A549 (cell line): ENCODE data around the gene GLIS1. TPM values are rescaled to one million over a fixed set of nuclear protein-coding genes. Genes with fewer than 3 reads are reported as not detected.

Source experiments
- ATAC-seq, 2 experiments: fragments of 200-7000 bp in 1 of 2; fragments of >200 bp in 1 of 2; cut with Nextera tagmentation in 1 of 2; cut with Tn5 transposase in 1 of 2; 3 replicates each; pipeline versions ENCODE4 v1.8.0 to v1.9.1; 2018 to 2020; ENCODE audit warnings: mild to moderate bottlenecking in 1 of 2, moderate library complexity in 1 of 2
- CTCF ChIA-PET: fragments of 300-600 bp; sonication (Branson Sonifier 250); formaldehyde crosslinking; extraction: SDS; loops from one replicate; lab custom pipeline; 2021; ENCODE audit warnings: antibody characterized with exemption, inconsistent platforms; lab: Yijun Ruan, JAX
- POLR2A ChIA-PET: fragments of 350-600 bp; formaldehyde crosslinking; extraction: SDS; loops from one replicate; lab custom pipeline; 2021; ENCODE audit warnings: antibody characterized with exemption, inconsistent platforms; lab: Yijun Ruan, JAX
- DNase-seq, 2 experiments: peaks; one replicate each; pipeline versions ENCODE4 v3.0.0 to v3.0.0-alpha.2; 2011 to 2016; ENCODE audit warnings: low read depth in 1 of 2, low spot score in 1 of 2
- FAIRE-seq: peaks from 2 replicates; lab custom pipeline; 2011; peaks lifted over from hg19 to GRCh38; lab: Jason Lieb, UNC
- H3K27ac ChIP-seq, 2 experiments: fragments of >200 bp; sonication (Bioruptor Twin); formaldehyde crosslinking; 3 replicates each; pipeline ENCODE4 v1.5.1; 2016 to 2017
- H3K4me1 ChIP-seq: fragments of >200 bp; sonication (Bioruptor Twin); formaldehyde crosslinking; 3 replicates; pipeline ENCODE4 v1.6.1; 2016
- H3K4me2 ChIP-seq: fragments of >200 bp; sonication (Bioruptor Twin); formaldehyde crosslinking; 3 replicates; pipeline ENCODE4 v1.6.1; 2016
- H3K4me3 ChIP-seq: fragments of >200 bp; sonication (Bioruptor Twin); formaldehyde crosslinking; 3 replicates; pipeline ENCODE4 v1.5.1; 2016
- H3K9me3 ChIP-seq: fragments of >200 bp; sonication (Bioruptor Twin); formaldehyde crosslinking; 3 replicates; pipeline ENCODE4 v1.6.1; 2016
- CEBPB ChIP-seq, 2 experiments: fragments of >200 bp in 1 of 2; sonication (Bioruptor Twin) in 1 of 2; formaldehyde crosslinking in 1 of 2; IDR thresholded peaks; 2 replicates each; pipeline ENCODE4 v1.6.1; 2012 to 2016
- CHD2 ChIP-seq: fragments of 150-350 bp; IDR thresholded peaks from 2 replicates; pipeline ENCODE4 v1.6.1; 2014; ENCODE audit warnings: low read length; ENCODE audit not compliant: partially characterized antibody
- CTCF ChIP-seq: fragments of >200 bp; sonication (Bioruptor Twin); formaldehyde crosslinking; IDR thresholded peaks from 3 replicates; pipeline ENCODE4 v1.5.1; 2016
- GATA3 ChIP-seq: IDR thresholded peaks from 2 replicates; pipeline ENCODE4 v1.6.1; 2012; ENCODE audit warnings: borderline replicate concordance
- HDAC2 ChIP-seq: fragments of 200-600 bp; sonication (generic); IDR thresholded peaks from 2 replicates; pipeline ENCODE4 v1.6.1; 2016
- HEYL ChIP-seq: fragments of 250-450 bp; sonication (Bioruptor Pico); IDR thresholded peaks from 2 replicates; pipeline ENCODE4 v1.8.0; 2021; ENCODE audit warnings: mild to moderate bottlenecking, moderate library complexity
- HMGXB4 ChIP-seq: fragments of 250-450 bp; sonication (Bioruptor Pico); IDR thresholded peaks from 2 replicates; pipeline ENCODE4 v1.5.0; 2021; ENCODE audit warnings: mild to moderate bottlenecking, moderate library complexity, borderline replicate concordance
- JUN ChIP-seq, 2 experiments: fragments of >200 bp; sonication (Bioruptor Twin); formaldehyde crosslinking; IDR thresholded peaks; 2 replicates in 1 of 2; 3 replicates in 1 of 2; pipeline ENCODE4 v1.6.1; 2016 to 2017
- JUNB ChIP-seq: fragments of >200 bp; sonication (Bioruptor Twin); formaldehyde crosslinking; IDR thresholded peaks from 2 replicates; pipeline ENCODE4 v1.6.1; 2016
- KDM1A ChIP-seq: fragments of 200-600 bp; sonication (generic); IDR thresholded peaks from 2 replicates; pipeline ENCODE4 v1.6.1; 2016; ENCODE audit warnings: low read depth, mild to moderate bottlenecking
- NFE2L2 ChIP-seq: fragments of 150-350 bp; conservative IDR thresholded peaks from 2 replicates; pipeline ENCODE4 v1.6.1; 2014; ENCODE audit warnings: low read length
- PBX3 ChIP-seq: IDR thresholded peaks from 2 replicates; pipeline ENCODE4 v1.6.1; 2012
- REST ChIP-seq: fragments of 200-600 bp; sonication (generic); IDR thresholded peaks from 2 replicates; pipeline ENCODE4 v1.6.1; 2016; ENCODE audit warnings: antibody characterized with exemption, mild to moderate bottlenecking, moderate library complexity
- SMC3 ChIP-seq: fragments of >200 bp; sonication (Bioruptor Twin); formaldehyde crosslinking; IDR thresholded peaks from 3 replicates; pipeline ENCODE4 v1.6.1; 2018; ENCODE audit warnings: inconsistent platforms
- SREBF2 ChIP-seq: fragments of 450-650 bp; IDR thresholded peaks from 2 replicates; pipeline ENCODE4 v1.6.1; 2014; ENCODE audit warnings: mild to moderate bottlenecking, moderate library complexity
- TP53 ChIP-seq: fragments of 250-450 bp; sonication (Bioruptor Pico); IDR thresholded peaks from 2 replicates; pipeline ENCODE4 v1.5.0; 2021; ENCODE audit warnings: mild to moderate bottlenecking, moderate library complexity
- USF2 ChIP-seq: fragments of 450-650 bp; IDR thresholded peaks from 2 replicates; pipeline ENCODE4 v1.6.1; 2014; ENCODE audit warnings: antibody characterized with exemption
- WGBS: methylation state at CpG from one replicate; pipeline ENCODE4 v1.1.6; 2017; ENCODE audit errors: missing lambda C conversion rate; 5-methylcytosine and 5-hydroxymethylcytosine counted together
- polyA plus RNA-seq, 4 experiments: library from polyadenylated mRNA; depleted of rRNA in 3 of 4; stranded (reverse); fragments of >200 nt; fragmentation: RNase III in 1 of 4; extraction: RNeasy Plus Mini Kit Qiagen cat#74134 plus additional on column Dnase treatment in 1 of 4; gene quantifications; 2 replicates in 3 of 4; 3 replicates in 1 of 4; pipeline ENCODE4 v1.2.3, GENCODE V29; 2011 to 2017

Gene GLIS1
- polyA plus RNA-seq, 2 of the 4 experiments (the other 2 are of a cell fraction): 0.04 TPM; not detected in 1

GRCh38 chr1:53666566-53666965, 72.4 kb downstream of the GLIS1 start:
- no peak for ATAC-seq
- no peaks in the 10 kb centered on the region for H3K9me3 ChIP-seq
- H3K4me2 ChIP-seq: no peak overlapping the region
- ChIA-PET CTCF (no interaction called here), POLR2A (no interaction called here)
- H3K27ac ChIP-seq: no peak overlapping the region
- H3K4me3 ChIP-seq: no peak overlapping the region
- 91% methylated on average over 1 of the region's 1 CpG for WGBS
- H3K4me1 ChIP-seq: no peaks in the 10 kb centered on the region
- no peak for TF ChIP-seq CEBPB (IDR thresholded peaks at IDR 0.05)
- no peak for TF ChIP-seq USF2
- no peak for TF ChIP-seq HEYL (CRISPR knock-in tag)
- TF ChIP-seq JUNB: no peak
- TF ChIP-seq CHD2: no peak
- TF ChIP-seq SREBF2: no peak
- TF ChIP-seq REST: no peak
- no peak for TF ChIP-seq PBX3
- TF ChIP-seq SMC3: no peak
- no peak for TF ChIP-seq NFE2L2
- TF ChIP-seq KDM1A: no peak
- no peak for DNase-seq
- no peak for FAIRE-seq

GRCh38 chr1:53665996-53666395, 73.0 kb downstream of the GLIS1 start:
- FAIRE-seq (no peak), DNase-seq (no peak), ATAC-seq (no peak)
- POLR2A ChIA-PET: no interaction called here
- CTCF ChIA-PET: no interaction called here
- 3% methylated on average over 2 of the region's 2 CpGs for WGBS
- H3K27ac ChIP-seq: no peak overlapping the region
- no peaks in the 10 kb centered on the region for H3K9me3 ChIP-seq
- H3K4me1 ChIP-seq: no peaks in the 10 kb centered on the region
- H3K4me3 ChIP-seq: no peak overlapping the region
- TF ChIP-seq HMGXB4 (CRISPR knock-in tag) (no peak), JUN (IDR thresholded peaks at IDR 0.05) (no peak), HDAC2 (no peak), GATA3 (no peak), REST (no peak), CTCF (no peak), TP53 (CRISPR knock-in tag) (no peak)
- no peak overlapping the region for H3K4me2 ChIP-seq
